Caco-2 (cell line): ENCODE results near the gene RNH1. TPM values are rescaled to one million over a fixed set of nuclear protein-coding genes. Genes with fewer than 3 reads are reported as not detected.

Experiments
- BruUV-seq: library from RNA; stranded (reverse); fragments of 400-500 nt; replicated peaks from 2 replicates; lab custom pipeline; 2021; lab: Mats Ljungman, UMichigan
- CTCF ChIA-PET: fragments of 300-600 bp; sonication (Branson Sonifier 250); formaldehyde crosslinking; loops from one replicate; lab custom pipeline; 2022; ENCODE audit warnings: antibody characterized with exemption; lab: Charles Lee
- POLR2A ChIA-PET: fragments of 300-600 bp; sonication (Branson Sonifier 250); formaldehyde crosslinking; loops from one replicate; lab custom pipeline; 2022; ENCODE audit warnings: antibody characterized with exemption; lab: Charles Lee
- DNase-seq, 2 experiments: peaks; one replicate each; pipeline versions ENCODE4 v3.0.0 to v3.0.0-alpha.2; 2020 to 2022
- H3K27me3 ChIP-seq: replicated peaks from 2 replicates; pipeline ENCODE4 v1.6.0; 2011; ENCODE audit warnings: low read length; ENCODE audit not compliant: control insufficient read depth, insufficient read depth
- H3K36me3 ChIP-seq: 2 replicates; pipeline ENCODE4 v1.5.1; 2011; ENCODE audit warnings: low read length; ENCODE audit not compliant: control insufficient read depth, insufficient read depth
- H3K4me1 ChIP-seq: fragments of 250-450 bp; sonication (Bioruptor Pico); 2 replicates; pipeline ENCODE4 v1.5.1; 2020; ENCODE audit warnings: mild to moderate bottlenecking
- H3K4me3 ChIP-seq: 2 replicates; pipeline ENCODE4 v1.5.1; 2011; ENCODE audit warnings: low read depth, mild to moderate bottlenecking, control low read depth, low read length
- H3K9me3 ChIP-seq: fragments of 250-450 bp; sonication (Bioruptor Pico); 2 replicates; pipeline ENCODE4 v1.5.1; 2020; ENCODE audit warnings: mild to moderate bottlenecking, moderate library complexity
- H3K27ac Mint-ChIP-seq: one replicate; pipeline ENCODE4 v1.8.0; 2022; ENCODE audit warnings: mixed read lengths; ENCODE audit not compliant: unreplicated experiment
- H3K27me3 Mint-ChIP-seq: one replicate; pipeline ENCODE4 v1.8.0; 2022; ENCODE audit warnings: mixed read lengths; ENCODE audit not compliant: insufficient read depth, unreplicated experiment
- H3K36me3 Mint-ChIP-seq: one replicate; pipeline ENCODE4 v1.8.0; 2022; ENCODE audit warnings: mild to moderate bottlenecking, mixed read lengths; ENCODE audit not compliant: insufficient read depth, unreplicated experiment
- H3K4me1 Mint-ChIP-seq: one replicate; pipeline ENCODE4 v1.8.0; 2022; ENCODE audit warnings: low read depth, mixed read lengths; ENCODE audit not compliant: unreplicated experiment
- H3K4me3 Mint-ChIP-seq: one replicate; pipeline ENCODE4 v1.8.0; 2022; ENCODE audit warnings: mild to moderate bottlenecking, moderate library complexity, mixed read lengths; ENCODE audit not compliant: unreplicated experiment
- H3K9me3 Mint-ChIP-seq: one replicate; pipeline ENCODE4 v1.8.0; 2022; ENCODE audit warnings: mixed read lengths; ENCODE audit not compliant: unreplicated experiment
- CTCF ChIP-seq, 2 experiments: fragments of 200-600 bp in 1 of 2; IDR thresholded peaks; 1 replicate in 1 of 2; 2 replicates in 1 of 2; pipeline versions ENCODE4 v1.5.1 to v1.8.0; 2011 to 2022; ENCODE audit warnings: antibody characterized with exemption in 1 of 2, control low read depth in 1 of 2, inconsistent platforms in 1 of 2, low read depth in 1 of 2, low read length in 1 of 2, mild to moderate bottlenecking in 1 of 2, moderate library complexity in 1 of 2; ENCODE audit not compliant: insufficient read depth in 1 of 2, severe bottlenecking in 1 of 2, unreplicated experiment in 1 of 2
- intact Hi-C: fragments of 100-400 bp; cut with micrococcal nuclease; formaldehyde crosslinking; loops from one replicate; pipeline ENCODE4 v1.10.0; 2022; ENCODE audit not compliant: unreplicated experiment
- total RNA-seq: library from RNA; stranded (reverse); gene quantifications from 2 replicates; pipeline ENCODE4 v1.2.3, GENCODE V29; 2022

The RNH1 gene
- total RNA-seq, 1 experiment from 2014 or later = 136 TPM

- no TSS peak for BruUV-seq
Observed at GRCh38 chr11:456533-456932, 50.5 kb downstream of the RNH1 start.

GRCh38 chr11:455566-456147 lies 51.4 kb downstream of the RNH1 start:
- Mint-ChIP-seq H3K4me1 (peaks cover 25% of the 10 kb centered on the region), H3K27ac (no peak overlapping the region), H3K9me3 (no peaks in the 10 kb centered on the region), H3K36me3 (peaks cover 37% of the 10 kb centered on the region), H3K27me3 (no peaks in the 10 kb centered on the region), H3K4me3 (no peak overlapping the region)
- no peak for DNase-seq
- intact Hi-C loops = no loop called here
- H3K36me3 ChIP-seq = no peaks in the 10 kb centered on the region
- ChIA-PET CTCF (no interaction called here), POLR2A (no interaction called here)
- H3K9me3 ChIP-seq = no peaks in the 10 kb centered on the region
- peaks cover 19% of the 10 kb centered on the region for H3K4me1 ChIP-seq
- H3K4me3 ChIP-seq = no peak overlapping the region
- no peak for TF ChIP-seq CTCF (IDR thresholded peaks at IDR 0.05; ENCODE audit: insufficient read depth in 1 of 2, low read depth in 1 of 2, low read length in 1 of 2, severe bottlenecking in 1 of 2, unreplicated experiment in 1 of 2)
- no TSS peak for BruUV-seq
- no peaks in the 10 kb centered on the region for H3K27me3 ChIP-seq

More at GRCh38 chr11:456533-456932, 50.5 kb downstream of the RNH1 start:
- Histone ChIP-seq H3K36me3 (no peaks in the 10 kb centered on the region), H3K9me3 (no peaks in the 10 kb centered on the region), H3K4me3 (no peak overlapping the region), H3K4me1 (peaks cover 20% of the 10 kb centered on the region), H3K27me3 (no peaks in the 10 kb centered on the region)
- Mint-ChIP-seq H3K9me3 (no peaks in the 10 kb centered on the region), H3K4me1 (peaks cover 25% of the 10 kb centered on the region), H3K27me3 (no peaks in the 10 kb centered on the region), H3K36me3 (peaks cover 43% of the 10 kb centered on the region), H3K27ac (no peak overlapping the region), H3K4me3 (no peak overlapping the region)
- POLR2A ChIA-PET = no interaction called here
- intact Hi-C loops = no loop called here
- DNase-seq = no peak
- TF ChIP-seq CTCF (IDR thresholded peaks at IDR 0.05; ENCODE audit: insufficient read depth in 1 of 2, low read depth in 1 of 2, low read length in 1 of 2, severe bottlenecking in 1 of 2, unreplicated experiment in 1 of 2) = no peak
- CTCF ChIA-PET = no interaction called here

GRCh38 chr11:454801-455565 lies 52.1 kb downstream of the RNH1 start:
- Histone ChIP-seq H3K36me3 (no peaks in the 10 kb centered on the region), H3K4me1 (peaks cover 12% of the 10 kb centered on the region), H3K9me3 (no peaks in the 10 kb centered on the region), H3K4me3 (no peak overlapping the region), H3K27me3 (no peaks in the 10 kb centered on the region)
- Mint-ChIP-seq H3K4me3 (no peak overlapping the region), H3K4me1 (peaks cover 18% of the 10 kb centered on the region), H3K27ac (no peak overlapping the region), H3K27me3 (no peaks in the 10 kb centered on the region), H3K9me3 (no peaks in the 10 kb centered on the region), H3K36me3 (peaks cover 32% of the 10 kb centered on the region)
- intact Hi-C loops = loop anchor here (5.0 kb wide), 1 partner anchor 52 kb away; the partner anchor contains the start of gene RNH1
- ChIA-PET CTCF (no interaction called here), POLR2A (no interaction called here)
- no peak for TF ChIP-seq CTCF (IDR thresholded peaks at IDR 0.05; ENCODE audit: insufficient read depth in 1 of 2, low read depth in 1 of 2, low read length in 1 of 2, severe bottlenecking in 1 of 2, unreplicated experiment in 1 of 2)
- no TSS peak for BruUV-seq
- DNase-seq = no peak
